Inferior parietal cortex (tissue), 1 donor: Measurements from ENCODE around the gene C1QL1.

ENCODE experiments used
- DNase-seq: peaks from one replicate; pipeline ENCODE4 v3.0.0-alpha.2; 2016; ENCODE audit errors: extremely low spot score

The C1QL1 gene

DNA sequence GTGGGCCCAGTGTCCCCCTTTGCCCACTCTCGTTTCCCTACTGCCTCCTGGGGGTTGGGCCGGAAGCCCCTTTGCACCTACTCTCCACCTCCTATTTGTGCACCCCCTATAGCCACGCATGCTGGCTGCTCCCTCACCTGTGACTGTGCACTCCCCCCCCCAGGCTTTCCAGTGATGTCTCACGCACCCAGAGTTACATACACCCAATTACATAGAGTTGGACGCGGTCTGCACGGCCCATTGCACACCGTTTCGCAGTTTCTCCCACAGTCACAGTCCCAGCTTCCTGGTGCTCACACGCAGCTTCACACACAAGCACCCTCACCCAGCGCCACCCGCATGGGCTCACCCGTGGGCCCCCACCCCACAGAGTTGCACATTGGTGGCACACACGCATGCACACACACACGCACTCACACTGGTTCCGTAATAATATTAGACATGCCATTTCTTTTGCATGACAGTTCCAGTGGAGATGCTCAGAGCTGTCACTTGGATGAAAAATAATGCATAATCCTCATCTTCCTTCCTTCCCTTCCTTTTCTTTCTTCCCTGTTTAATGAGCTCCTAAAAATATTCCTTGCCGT, 21.5 kb upstream of the C1QL1 start:
- no peak for DNase-seq

- no peak for DNase-seq
Observed at GRCh38 chr17:44988044-44988942, 20.2 kb upstream of the C1QL1 start.

GRCh38 chr17:44983563-44983962, 15.5 kb upstream of the C1QL1 start:
- DNase-seq, result no peak

GRCh38 chr17:44982113-44982702, 14.1 kb upstream of the C1QL1 start:
- DNase-seq, result no peak

DNA sequence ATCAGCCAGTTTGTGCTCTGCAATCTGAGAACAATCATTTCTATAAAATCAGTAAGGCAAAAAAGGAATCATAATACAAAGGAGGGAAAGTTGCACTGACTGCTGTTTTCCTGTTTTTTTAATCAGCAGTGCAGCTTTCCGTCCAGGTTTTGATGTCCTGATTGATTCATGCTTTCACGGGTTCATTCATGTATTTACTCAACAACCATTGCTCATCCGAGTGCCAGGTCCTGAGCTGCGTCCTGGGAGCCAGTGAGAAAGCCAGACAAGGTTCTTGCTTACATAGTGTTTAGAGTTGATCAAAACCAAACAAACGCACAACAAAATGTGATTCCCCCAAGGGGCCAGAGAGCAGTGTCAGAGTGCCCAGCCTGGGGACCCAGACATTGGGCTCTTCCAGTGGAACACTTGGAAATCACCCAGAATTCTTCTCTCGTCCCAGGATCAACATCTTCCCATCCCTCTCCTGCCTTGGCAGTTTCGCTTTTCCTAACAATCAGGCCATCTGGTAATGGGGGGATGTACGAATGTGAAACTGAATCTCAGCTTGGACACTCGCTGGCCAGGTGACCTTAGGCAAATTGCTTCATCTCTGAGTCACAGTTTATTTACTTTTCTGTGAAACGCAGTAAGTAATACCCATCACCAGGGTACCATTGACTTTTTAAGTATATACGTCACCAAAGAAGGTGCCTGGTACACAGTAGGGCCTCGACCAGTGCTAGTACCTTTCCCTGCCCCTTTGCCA, 13.3 kb upstream of the C1QL1 start:
- no peak for DNase-seq

- no peak for DNase-seq
Observed at GRCh38 chr17:44979426-44979995, 11.4 kb upstream of the C1QL1 start.

- no peak for DNase-seq
Observed at GRCh38 chr17:44978807-44979206, 10.7 kb upstream of the C1QL1 start.

- no peak for DNase-seq
Observed at GRCh38 chr17:44977814-44978550, 9.9 kb upstream of the C1QL1 start.

GRCh38 chr17:44977065-44977464, 9.0 kb upstream of the C1QL1 start:
- no peak for DNase-seq

DNA sequence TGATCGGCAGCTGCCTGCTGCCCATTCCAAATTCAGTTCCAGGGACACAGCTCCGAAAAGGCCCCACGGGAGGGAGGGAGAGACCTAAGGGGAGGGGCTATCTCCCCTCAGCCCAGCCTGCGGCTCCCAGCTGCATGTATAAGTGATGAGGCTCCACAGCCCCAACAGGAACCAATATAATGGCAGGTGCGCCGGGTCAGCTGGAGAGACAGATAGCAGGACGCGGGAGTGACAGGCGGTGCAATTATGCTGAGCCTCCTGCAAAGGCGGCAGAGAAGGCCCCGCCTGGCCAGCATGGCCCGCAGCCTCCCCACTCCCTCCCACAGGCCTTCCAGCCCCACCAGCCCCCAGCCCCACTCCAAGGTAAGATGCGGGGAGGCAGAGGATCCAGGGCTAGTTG, 8.1 kb upstream of the C1QL1 start:
- no peak for DNase-seq

GRCh38 chr17:44972953-44973352, 4.8 kb upstream of the C1QL1 start:
- no peak for DNase-seq

DNA sequence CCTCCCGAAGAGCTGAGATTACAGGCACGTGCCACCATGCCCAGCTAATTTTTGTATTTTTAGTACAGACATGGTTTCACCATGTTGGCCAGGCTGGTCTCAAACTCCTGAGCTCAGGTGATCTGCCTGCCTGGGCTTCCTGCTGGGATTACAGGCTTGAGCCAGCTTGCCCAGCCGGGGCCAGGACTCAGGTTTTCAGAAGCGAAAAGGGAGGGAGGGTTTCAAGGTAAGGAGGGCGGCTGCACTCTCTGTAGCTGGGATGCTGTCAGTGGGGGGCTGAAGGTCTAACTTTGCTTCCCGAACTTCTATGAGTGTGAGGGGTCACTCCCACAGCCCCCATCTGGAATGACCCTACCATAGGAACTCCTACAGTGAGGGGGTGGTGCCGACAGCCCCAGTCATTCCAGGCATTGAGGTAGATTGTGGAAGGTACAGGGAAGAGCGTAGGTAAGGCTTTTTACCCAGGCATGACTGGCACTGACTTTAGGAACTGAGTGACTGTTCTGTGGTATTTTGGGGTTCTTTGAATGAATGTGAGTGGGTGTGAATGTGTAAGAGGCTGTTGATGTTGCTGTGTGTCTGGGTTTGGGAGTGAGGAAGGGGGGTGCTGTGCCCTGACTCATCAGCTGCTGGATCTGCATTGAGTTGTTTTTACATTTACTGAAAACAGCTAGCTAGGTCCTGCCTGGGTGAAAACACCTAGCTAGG, 3.8 kb upstream of the C1QL1 start:
- DNase-seq, result no peak

DNA sequence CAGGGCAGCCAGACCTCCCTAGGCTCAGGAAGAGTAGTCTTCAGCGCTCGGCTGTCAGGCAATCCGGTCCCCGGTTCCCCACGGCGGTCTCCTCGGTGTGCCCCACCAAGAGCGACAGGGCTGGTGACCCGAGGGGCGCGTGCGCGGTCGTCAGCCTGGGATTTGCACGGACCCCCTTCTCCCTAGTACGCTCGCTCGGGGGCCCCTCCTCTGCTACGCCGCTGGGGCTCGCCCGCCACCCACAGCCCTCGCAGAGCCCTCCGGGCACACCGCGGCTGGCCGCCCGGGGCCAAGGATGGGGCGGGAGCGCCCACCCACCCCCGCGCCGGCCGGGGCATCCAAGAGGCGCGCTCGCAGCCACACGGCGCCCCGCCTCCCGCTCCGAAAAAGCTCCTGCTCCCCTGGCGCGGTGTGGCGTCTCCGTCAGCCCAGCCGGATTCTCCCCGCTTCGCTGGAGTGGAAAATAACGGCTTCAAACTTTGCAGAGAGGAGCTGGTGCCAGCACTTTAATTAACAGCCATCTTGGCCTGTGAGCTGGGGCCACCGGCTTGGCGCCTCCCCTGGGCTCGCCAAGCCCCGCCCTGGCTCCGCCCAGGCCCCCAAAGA, 2.1 kb upstream of the C1QL1 start:
- DNase-seq, result peak; percentile 44

GRCh38 chr17:44969144-44969780, 1.2 kb upstream of the C1QL1 start:
- no peak for DNase-seq

- no peak for DNase-seq
Observed at GRCh38 chr17:44967907-44968224, 237 bp downstream of the C1QL1 start.

DNA sequence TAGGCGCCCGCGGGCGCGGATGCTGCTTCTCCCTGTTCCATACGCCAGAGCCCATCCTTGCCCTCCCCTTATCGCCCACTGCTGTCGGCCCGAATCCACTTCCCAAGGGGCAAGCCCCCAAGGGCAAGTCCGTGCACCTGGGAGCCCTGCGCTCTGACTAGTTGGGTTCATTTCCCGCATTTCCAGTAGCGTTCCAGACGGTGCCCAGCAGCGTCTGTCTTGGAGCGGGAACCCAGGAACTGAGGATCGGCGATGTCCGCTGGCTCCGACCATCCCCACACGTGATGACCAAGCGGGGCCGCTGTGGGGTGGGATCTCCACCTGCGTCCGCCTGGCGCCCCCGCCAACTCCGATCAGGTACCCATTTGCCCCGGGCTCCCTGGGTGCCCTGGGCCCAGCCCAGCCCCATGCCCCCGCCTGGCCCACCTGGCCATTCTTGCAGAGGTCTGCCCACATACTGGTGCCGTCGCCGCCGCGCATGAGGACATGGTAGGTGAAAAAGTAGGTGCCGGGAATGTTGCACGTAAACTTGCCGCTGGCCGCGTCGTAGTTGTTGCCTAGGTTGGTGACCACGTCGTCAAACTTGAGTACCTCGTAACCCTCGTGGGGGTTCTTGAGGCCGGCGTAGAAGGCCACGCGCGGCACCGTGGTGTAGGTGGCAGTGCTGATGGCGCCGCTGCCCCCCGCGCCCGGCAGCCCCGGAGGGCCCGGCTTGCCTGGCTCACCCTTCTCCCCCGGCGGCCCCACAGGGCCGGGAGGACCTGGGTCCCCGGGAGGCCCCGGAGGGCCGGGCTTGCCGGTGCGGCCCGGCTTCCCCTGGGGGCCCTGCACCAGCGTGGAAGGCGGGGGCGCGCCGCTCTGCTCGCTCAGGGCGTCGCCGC, 837 bp downstream of the C1QL1 start:
- DNase-seq, result no peak

GRCh38 chr17:44966348-44967025, 1.6 kb downstream of the C1QL1 start:
- no peak for DNase-seq
